MM.1S (cell line): Measurements from ENCODE around the gene WNT10A.

Source experiments
- DNase-seq: peaks from one replicate; pipeline ENCODE4 v3.0.0-alpha.2; 2015
- H2AFZ ChIP-seq: fragments of 300-600 bp; sonication (generic); 2 replicates; pipeline ENCODE4 v1.6.0; 2016; ENCODE audit warnings: antibody characterized with exemption, low read length
- H3F3A ChIP-seq: fragments of 300-600 bp; sonication (generic); 2 replicates; pipeline ENCODE4 v1.6.1; 2016; ENCODE audit warnings: mild to moderate bottlenecking, antibody characterized with exemption, low read length, moderate library complexity, mixed read lengths; ENCODE audit not compliant: insufficient read depth
- H3K27ac ChIP-seq: fragments of 300-600 bp; sonication (generic); 2 replicates; pipeline ENCODE4 v1.5.1; 2016; ENCODE audit warnings: mild to moderate bottlenecking, low read length
- H3K27me3 ChIP-seq: fragments of 300-600 bp; sonication (generic); replicated peaks from 2 replicates; pipeline ENCODE4 v1.6.0; 2016; ENCODE audit warnings: low read length; ENCODE audit not compliant: insufficient read depth
- H3K36me3 ChIP-seq: fragments of 300-600 bp; sonication (generic); replicated peaks from 2 replicates; pipeline ENCODE4 v1.6.1; 2016; ENCODE audit warnings: mild to moderate bottlenecking, low read length, mixed read lengths; ENCODE audit not compliant: insufficient read depth
- H3K4me1 ChIP-seq: fragments of 300-600 bp; sonication (generic); 2 replicates; pipeline ENCODE4 v1.6.1; 2016; ENCODE audit warnings: low read length, mixed read lengths
- H3K4me2 ChIP-seq: fragments of 300-600 bp; sonication (generic); 2 replicates; pipeline ENCODE4 v1.6.0; 2016; ENCODE audit warnings: low read depth, low read length
- H3K4me3 ChIP-seq: fragments of 300-600 bp; sonication (generic); 2 replicates; pipeline ENCODE4 v1.5.1; 2016; ENCODE audit warnings: low read length, mixed read lengths
- H3K79me2 ChIP-seq: fragments of 300-600 bp; sonication (generic); 2 replicates; pipeline ENCODE4 v1.6.1; 2016; ENCODE audit warnings: mixed run types, low read length, mixed read lengths
- H3K9ac ChIP-seq: fragments of 300-600 bp; sonication (generic); 2 replicates; pipeline ENCODE4 v1.6.1; 2016; ENCODE audit warnings: low read length, mixed read lengths
- H3K9me2 ChIP-seq: fragments of 300-600 bp; sonication (generic); replicated peaks from 2 replicates; pipeline ENCODE4 v1.6.1; 2016; ENCODE audit warnings: mild to moderate bottlenecking, low read length, mixed read lengths; ENCODE audit not compliant: insufficient read depth
- H3K9me3 ChIP-seq: fragments of 300-600 bp; sonication (generic); replicated peaks from 2 replicates; pipeline ENCODE4 v1.6.1; 2016; ENCODE audit warnings: mild to moderate bottlenecking, low read length, mixed read lengths; ENCODE audit not compliant: insufficient read depth
- H4K20me1 ChIP-seq: fragments of 300-600 bp; sonication (generic); 2 replicates; pipeline ENCODE4 v1.6.1; 2016; ENCODE audit warnings: mild to moderate bottlenecking, low read length, moderate library complexity, mixed read lengths; ENCODE audit not compliant: insufficient read depth
- EZH2 ChIP-seq: fragments of 300-600 bp; sonication (generic); optimal IDR thresholded peaks from 2 replicates; pipeline ENCODE3; 2017; ENCODE audit warnings: low read depth, mild to moderate bottlenecking, antibody characterized with exemption, low read length, mixed read lengths
- EZH2phosphoT487 ChIP-seq: fragments of 300-600 bp; sonication (generic); IDR thresholded peaks from 2 replicates; pipeline ENCODE4 v1.6.1; 2018; ENCODE audit warnings: antibody characterized with exemption, low read length
- TF ChIP-seq, protein P1 (sequence below): fragments of 300-600 bp; sonication (generic); IDR thresholded peaks from 2 replicates; pipeline ENCODE4 v1.5.1; 2016; ENCODE audit warnings: antibody characterized with exemption, low read length, mixed read lengths

Gene WNT10A

DNA sequence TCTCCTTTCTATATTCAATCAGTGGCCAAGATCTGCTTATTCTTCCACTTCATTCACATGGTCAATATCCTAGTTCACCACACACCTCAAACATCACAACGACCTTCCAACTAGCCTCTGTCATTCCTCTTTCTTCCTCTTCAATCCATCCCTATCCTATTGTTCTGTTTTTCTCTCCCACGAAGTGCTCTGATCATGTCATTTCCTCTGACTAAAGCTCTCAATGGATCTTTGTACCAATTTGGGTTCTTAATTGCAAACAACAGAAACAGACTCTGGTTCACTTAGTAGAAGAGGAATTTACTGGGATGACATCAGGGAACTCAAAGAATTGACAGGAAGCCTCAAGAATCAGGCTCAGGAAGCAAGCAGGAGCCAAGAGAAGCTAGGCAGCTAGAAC lies 23.5 kb downstream of the WNT10A start:
- no peaks in the 10 kb centered on the region for H3K27me3 ChIP-seq
- no peaks in the 10 kb centered on the region for H3K9me3 ChIP-seq
- H3K9me2 ChIP-seq: no peaks in the 10 kb centered on the region
- no peak overlapping the region for H3K4me3 ChIP-seq
- H3K9ac ChIP-seq: no peak overlapping the region
- no peak for DNase-seq
- no peaks in the 10 kb centered on the region for H3K4me1 ChIP-seq
- TF ChIP-seq EZH2phosphoT487: no peak
- TF ChIP-seq, protein P1, sequence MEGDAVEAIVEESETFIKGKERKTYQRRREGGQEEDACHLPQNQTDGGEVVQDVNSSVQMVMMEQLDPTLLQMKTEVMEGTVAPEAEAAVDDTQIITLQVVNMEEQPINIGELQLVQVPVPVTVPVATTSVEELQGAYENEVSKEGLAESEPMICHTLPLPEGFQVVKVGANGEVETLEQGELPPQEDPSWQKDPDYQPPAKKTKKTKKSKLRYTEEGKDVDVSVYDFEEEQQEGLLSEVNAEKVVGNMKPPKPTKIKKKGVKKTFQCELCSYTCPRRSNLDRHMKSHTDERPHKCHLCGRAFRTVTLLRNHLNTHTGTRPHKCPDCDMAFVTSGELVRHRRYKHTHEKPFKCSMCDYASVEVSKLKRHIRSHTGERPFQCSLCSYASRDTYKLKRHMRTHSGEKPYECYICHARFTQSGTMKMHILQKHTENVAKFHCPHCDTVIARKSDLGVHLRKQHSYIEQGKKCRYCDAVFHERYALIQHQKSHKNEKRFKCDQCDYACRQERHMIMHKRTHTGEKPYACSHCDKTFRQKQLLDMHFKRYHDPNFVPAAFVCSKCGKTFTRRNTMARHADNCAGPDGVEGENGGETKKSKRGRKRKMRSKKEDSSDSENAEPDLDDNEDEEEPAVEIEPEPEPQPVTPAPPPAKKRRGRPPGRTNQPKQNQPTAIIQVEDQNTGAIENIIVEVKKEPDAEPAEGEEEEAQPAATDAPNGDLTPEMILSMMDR: no peak
- no peak for TF ChIP-seq EZH2
- no peaks in the 10 kb centered on the region for H4K20me1 ChIP-seq
- H3K4me2 ChIP-seq: no peak overlapping the region
- H3K36me3 ChIP-seq: no peaks in the 10 kb centered on the region
- no peaks in the 10 kb centered on the region for H3K79me2 ChIP-seq
- H3F3A ChIP-seq: 0 out of 2 replicates have a peak, but pooled peaks cover 4% of the 10 kb centered on the region
- H2AFZ ChIP-seq: no peak overlapping the region
- no peak overlapping the region for H3K27ac ChIP-seq

DNA sequence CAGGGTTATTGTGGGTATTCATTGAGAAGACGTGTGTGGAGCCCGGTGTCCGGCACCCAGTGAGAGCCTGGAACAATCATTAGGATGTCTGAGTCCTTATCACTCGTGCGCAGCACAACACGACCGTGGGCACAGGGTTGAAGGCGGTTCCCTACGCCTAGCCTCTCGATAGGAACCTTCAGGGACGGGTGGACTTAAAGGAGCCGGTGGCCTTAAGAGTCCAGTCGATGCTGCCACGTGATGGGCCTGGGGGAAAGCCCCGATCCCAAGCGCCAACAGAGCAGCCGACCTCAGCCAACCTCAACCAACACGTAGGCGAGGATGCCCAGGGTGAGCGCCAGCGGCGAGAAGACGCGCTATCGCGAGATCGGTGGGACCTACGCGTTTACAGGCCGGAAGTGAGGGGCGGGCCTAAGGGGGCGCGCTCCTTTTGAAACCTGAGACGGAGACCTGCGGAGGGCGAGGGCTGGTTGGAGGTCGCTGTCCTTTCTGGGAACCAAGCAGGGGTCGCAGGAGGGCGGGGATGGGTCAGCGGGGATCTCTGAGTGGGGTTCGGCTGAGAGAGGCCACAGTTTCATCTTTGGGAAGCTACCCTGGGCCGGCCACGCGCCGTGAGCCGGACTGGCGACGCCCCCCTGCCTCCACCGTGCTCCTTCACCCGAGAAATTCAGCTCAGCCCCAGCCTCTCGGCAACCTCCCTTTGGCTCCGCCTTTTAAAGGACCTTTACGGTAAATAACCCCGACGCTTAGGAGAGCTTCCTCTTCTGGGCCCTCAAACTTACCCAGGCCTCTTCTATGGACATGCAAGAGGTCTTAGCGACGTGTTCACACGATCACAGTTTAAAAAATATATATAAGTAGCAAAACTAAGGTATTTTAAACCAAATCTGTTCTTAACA lies 28.3 kb downstream of the WNT10A start:
- H3F3A ChIP-seq: peaks cover 9% of the 10 kb centered on the region; the same call in 1 of the 2 replicates
- H3K27ac ChIP-seq: peak overlapping the region; percentile 42
- TF ChIP-seq EZH2 (no peak), EZH2phosphoT487 (no peak)
- TF ChIP-seq, protein P1: no peak
- H3K9me3 ChIP-seq: no peaks in the 10 kb centered on the region
- no peaks in the 10 kb centered on the region for H3K79me2 ChIP-seq
- no peaks in the 10 kb centered on the region for H3K36me3 ChIP-seq
- H3K27me3 ChIP-seq: no peaks in the 10 kb centered on the region
- H2AFZ ChIP-seq: peak overlapping the region; percentile 92
- H3K4me3 ChIP-seq: peak overlapping the region; percentile 68
- peak overlapping the region; percentile 72 for H3K9ac ChIP-seq
- DNase-seq: peak; percentile 96
- H4K20me1 ChIP-seq: no peaks in the 10 kb centered on the region
- peak overlapping the region; percentile 98 for H3K4me2 ChIP-seq
- H3K4me1 ChIP-seq: peaks cover 6% of the 10 kb centered on the region; the same call in 1 of the 2 replicates
- H3K9me2 ChIP-seq: no peaks in the 10 kb centered on the region

DNA sequence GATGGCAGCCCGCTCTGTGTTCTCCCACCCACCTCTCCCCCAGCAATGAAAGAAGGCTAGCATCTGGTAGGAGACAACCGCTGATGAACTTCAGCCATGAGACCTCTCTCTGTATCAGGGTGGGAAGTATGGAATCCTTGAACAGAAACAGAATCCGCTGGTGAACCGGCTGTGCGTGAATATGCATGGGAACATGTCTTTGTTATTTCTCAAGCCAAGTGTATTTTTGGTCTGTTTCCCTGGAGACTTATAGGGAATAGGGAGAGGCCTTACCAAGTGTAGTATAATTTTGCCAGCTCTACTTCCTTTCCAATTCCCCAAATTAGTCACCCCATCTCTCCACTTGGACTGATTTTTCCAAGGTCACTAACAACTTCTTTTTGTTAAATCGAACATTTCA lies 30.1 kb downstream of the WNT10A start:
- no peak overlapping the region for H3K4me2 ChIP-seq

More for the DNA sequence above, 30.1 kb downstream of the WNT10A start:
- TF ChIP-seq EZH2: no peak
- TF ChIP-seq, protein P1: no peak
- no peak for TF ChIP-seq EZH2phosphoT487
- Histone ChIP-seq H3K4me3 (no peak overlapping the region), H2AFZ (no peak overlapping the region), H3K4me1 (peaks cover 6% of the 10 kb centered on the region; the same call in 1 of the 2 replicates), H3K9me3 (no peaks in the 10 kb centered on the region), H4K20me1 (no peaks in the 10 kb centered on the region), H3K27me3 (no peaks in the 10 kb centered on the region), H3K79me2 (no peaks in the 10 kb centered on the region), H3K9ac (no peak overlapping the region), H3K9me2 (no peaks in the 10 kb centered on the region), H3K27ac (no peak overlapping the region), H3K36me3 (no peaks in the 10 kb centered on the region), H3F3A (peaks cover 9% of the 10 kb centered on the region; the same call in 1 of the 2 replicates)
- DNase-seq: no peak
